Gastrocnemius medialis (tissue), 4 donors: Measurements from ENCODE around the gene IMPA2.

ENCODE experiments used
- POLR2A ChIP-seq, 2 donors: fragments of 450-650 bp; IDR thresholded peaks; one replicate each; pipeline ENCODE4 v1.6.1; 2017; ENCODE audit warnings: antibody characterized with exemption in 2 of 2, mild to moderate bottlenecking in 2 of 2, moderate library complexity in 2 of 2
- TF ChIP-seq, protein P1 (sequence below), 5 experiments: fragments of 450-650 bp in 3 of 5; fragments of 200-600 bp in 2 of 5; sonication (generic) in 2 of 5; IDR thresholded peaks in 4 of 5; conservative IDR thresholded peaks in 1 of 5; 1 replicate in 4 of 5; 2 replicates in 1 of 5; pipeline ENCODE4 v1.5.1; 2016 to 2019; ENCODE audit warnings: antibody characterized with exemption in 5 of 5, mild to moderate bottlenecking in 3 of 5, moderate library complexity in 3 of 5

DNA sequence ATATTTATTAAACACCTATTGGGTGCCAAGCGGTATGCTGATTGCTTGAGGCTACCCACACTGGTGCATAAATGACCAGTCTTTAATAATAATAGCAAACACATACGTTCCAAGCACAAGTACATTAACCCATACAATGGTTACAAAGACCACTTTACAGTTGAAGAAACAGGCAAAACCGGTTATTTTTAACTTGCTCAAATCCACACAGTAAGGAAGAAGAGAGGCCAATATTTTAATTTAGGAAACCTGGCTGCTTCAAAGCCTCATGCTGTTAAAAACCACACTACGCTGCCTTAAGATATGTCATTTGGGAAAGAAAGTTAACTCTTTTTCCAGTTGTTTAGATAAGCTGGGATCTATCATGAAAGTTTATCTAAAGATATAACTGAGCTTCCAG is 2.4 kb upstream of the IMPA2 start:
- TF ChIP-seq, protein P1, sequence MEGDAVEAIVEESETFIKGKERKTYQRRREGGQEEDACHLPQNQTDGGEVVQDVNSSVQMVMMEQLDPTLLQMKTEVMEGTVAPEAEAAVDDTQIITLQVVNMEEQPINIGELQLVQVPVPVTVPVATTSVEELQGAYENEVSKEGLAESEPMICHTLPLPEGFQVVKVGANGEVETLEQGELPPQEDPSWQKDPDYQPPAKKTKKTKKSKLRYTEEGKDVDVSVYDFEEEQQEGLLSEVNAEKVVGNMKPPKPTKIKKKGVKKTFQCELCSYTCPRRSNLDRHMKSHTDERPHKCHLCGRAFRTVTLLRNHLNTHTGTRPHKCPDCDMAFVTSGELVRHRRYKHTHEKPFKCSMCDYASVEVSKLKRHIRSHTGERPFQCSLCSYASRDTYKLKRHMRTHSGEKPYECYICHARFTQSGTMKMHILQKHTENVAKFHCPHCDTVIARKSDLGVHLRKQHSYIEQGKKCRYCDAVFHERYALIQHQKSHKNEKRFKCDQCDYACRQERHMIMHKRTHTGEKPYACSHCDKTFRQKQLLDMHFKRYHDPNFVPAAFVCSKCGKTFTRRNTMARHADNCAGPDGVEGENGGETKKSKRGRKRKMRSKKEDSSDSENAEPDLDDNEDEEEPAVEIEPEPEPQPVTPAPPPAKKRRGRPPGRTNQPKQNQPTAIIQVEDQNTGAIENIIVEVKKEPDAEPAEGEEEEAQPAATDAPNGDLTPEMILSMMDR (IDR thresholded peaks at IDR 0.05 in 4 of 5, conservative IDR thresholded peaks at IDR 0.05 in 1 of 5), result no peak
- TF ChIP-seq POLR2A (IDR thresholded peaks at IDR 0.05), result no peak
